SH-SY5Y (cell line): ENCODE results near the gene OPCML.

Experiments
- GATA2 ChIP-seq: IDR thresholded peaks from 2 replicates; pipeline ENCODE4 v1.6.1; 2011; ENCODE audit warnings: mild to moderate bottlenecking, low read depth, low read length
- GATA3 ChIP-seq: IDR thresholded peaks from 2 replicates; pipeline ENCODE4 v1.6.1; 2011; ENCODE audit warnings: low read depth, mild to moderate bottlenecking, low read length, moderate library complexity

GRCh38 chr11:132714859-132715440 lies 817.4 kb downstream of the OPCML start:
- no peak for TF ChIP-seq GATA2
- no peak for TF ChIP-seq GATA3
